H1 (cell line): ENCODE measurements around the gene STK32C. TPM values are rescaled to one million over a fixed set of nuclear protein-coding genes. Genes with fewer than 3 reads are reported as not detected.

Source experiments
- CTCF ChIA-PET: fragments of 300-600 bp; sonication (Branson Sonifier 250); formaldehyde crosslinking; loops from one replicate; lab custom pipeline; 2021; ENCODE audit not compliant: partially characterized antibody; lab: Charles Lee
- POLR2A ChIA-PET: fragments of 300-600 bp; sonication (Branson Sonifier 250); formaldehyde crosslinking; loops from one replicate; lab custom pipeline; 2021; ENCODE audit warnings: inconsistent platforms; ENCODE audit not compliant: partially characterized antibody; lab: Charles Lee
- DNase-seq, 2 experiments: peaks; one replicate each; pipeline versions ENCODE4 v3.0.0 to v3.0.0-alpha.2; 2010 to 2022; ENCODE audit warnings: low spot score in 2 of 2, low read depth in 1 of 2, mixed read lengths in 1 of 2
- FAIRE-seq: peaks from 2 replicates; lab custom pipeline; 2011; peaks lifted over from hg19 to GRCh38; lab: Jason Lieb, UNC
- H2AFZ ChIP-seq: 2 replicates; pipeline ENCODE4 v1.8.1; 2012; ENCODE audit warnings: low read length, inconsistent platforms
- H2AK5ac ChIP-seq: 2 replicates; pipeline ENCODE4 v1.6.1; 2013; ENCODE audit warnings: low read depth, low read length
- H2BK120ac ChIP-seq: replicated peaks from 2 replicates; pipeline ENCODE3; 2013; ENCODE audit warnings: low read depth, low read length, inconsistent platforms
- H2BK12ac ChIP-seq: 2 replicates; pipeline ENCODE4 v1.6.1; 2013; ENCODE audit warnings: low read depth, low read length
- H2BK15ac ChIP-seq: 2 replicates; pipeline ENCODE4 v1.6.1; 2013; ENCODE audit warnings: low read length
- H2BK20ac ChIP-seq: 2 replicates; pipeline ENCODE4 v1.6.1; 2013; ENCODE audit warnings: low read length
- H2BK5ac ChIP-seq: 2 replicates; pipeline ENCODE4 v1.6.1; 2013; ENCODE audit warnings: low read depth, low read length
- H3K14ac ChIP-seq: 2 replicates; pipeline ENCODE4 v1.6.1; 2013; ENCODE audit warnings: inconsistent platforms; ENCODE audit not compliant: insufficient read length
- H3K18ac ChIP-seq: 2 replicates; pipeline ENCODE4 v1.6.1; 2013; ENCODE audit warnings: low read length; ENCODE audit errors: extremely low read depth
- H3K23ac ChIP-seq: 2 replicates; pipeline ENCODE4 v1.6.1; 2013; ENCODE audit warnings: inconsistent platforms; ENCODE audit not compliant: insufficient read length
- H3K23me2 ChIP-seq: 2 replicates; pipeline ENCODE4 v1.6.1; 2013; ENCODE audit warnings: low read depth, low read length
- H3K27ac ChIP-seq: 2 replicates; pipeline ENCODE4 v1.6.1; 2011; ENCODE audit warnings: low read depth, low read length, inconsistent platforms
- H3K27me3 ChIP-seq, 4 experiments: replicated peaks in 1 of 4; 1 replicate in 1 of 4; 2 replicates in 3 of 4; pipeline versions ENCODE4 v1.6.1 to v1.8.1; 2011 to 2013; ENCODE audit warnings: low read length in 3 of 4, mild to moderate bottlenecking in 3 of 4, inconsistent platforms in 2 of 4, mixed read lengths in 2 of 4, moderate library complexity in 1 of 4; ENCODE audit not compliant: control insufficient read depth in 3 of 4, insufficient read depth in 3 of 4; ENCODE audit errors: extremely low read depth in 1 of 4
- H3K36me3 ChIP-seq, 4 experiments: 2 replicates each; pipeline versions ENCODE4 v1.6.1 to v1.8.1; 2011 to 2013; ENCODE audit warnings: mild to moderate bottlenecking in 4 of 4, low read length in 3 of 4, moderate library complexity in 2 of 4, control low read depth in 1 of 4, inconsistent platforms in 1 of 4; ENCODE audit not compliant: insufficient read depth in 4 of 4, control insufficient read depth in 2 of 4
- H3K4ac ChIP-seq: replicated peaks from 2 replicates; pipeline ENCODE3; 2013; ENCODE audit warnings: low read length, low read depth, mixed read lengths, inconsistent platforms; ENCODE audit not compliant: insufficient read length
- H3K4me1 ChIP-seq, 4 experiments: replicated peaks in 1 of 4; 1 replicate in 1 of 4; 2 replicates in 3 of 4; pipeline versions ENCODE4 v1.6.1 to v1.8.1; 2011 to 2013; ENCODE audit warnings: low read length in 3 of 4, inconsistent platforms in 2 of 4, mixed read lengths in 1 of 4; ENCODE audit not compliant: insufficient read depth in 4 of 4, control insufficient read depth in 3 of 4
- H3K4me2 ChIP-seq, 2 experiments: 2 replicates each; pipeline versions ENCODE4 v1.6.1 to v1.8.1; 2011 to 2013; ENCODE audit warnings: low read depth in 2 of 2, low read length in 2 of 2, control low read depth in 1 of 2, inconsistent platforms in 1 of 2, mild to moderate bottlenecking in 1 of 2; ENCODE audit not compliant: insufficient read depth in 1 of 2
- H3K4me3 ChIP-seq, 4 experiments: fragments of 200-600, 300-600 bp in 1 of 4; sonication (generic), shearing (Covaris generic), sonication (Bioruptor Twin) in 1 of 4; 2 replicates each; pipeline versions ENCODE4 v1.5.1 to v1.8.1; 2011 to 2016; ENCODE audit warnings: low read length in 4 of 4, low read depth in 3 of 4, control low read depth in 2 of 4, inconsistent platforms in 2 of 4, mild to moderate bottlenecking in 2 of 4, mixed read lengths in 1 of 4, moderate library complexity in 1 of 4; ENCODE audit not compliant: insufficient read depth in 2 of 4; ENCODE audit errors: extremely low read depth in 1 of 4
- H3K56ac ChIP-seq: replicated peaks from 2 replicates; pipeline ENCODE3; 2013; ENCODE audit warnings: low read depth, mild to moderate bottlenecking, mixed read lengths, low read length, inconsistent platforms; ENCODE audit not compliant: insufficient read length
- H3K79me1 ChIP-seq: 2 replicates; pipeline ENCODE4 v1.6.1; 2013; ENCODE audit warnings: low read depth, low read length, control low read depth
- H3K79me2 ChIP-seq, 2 experiments: 2 replicates each; pipeline versions ENCODE4 v1.6.1 to v1.8.1; 2012 to 2013; ENCODE audit warnings: low read length in 2 of 2, mild to moderate bottlenecking in 2 of 2, inconsistent platforms in 1 of 2; ENCODE audit not compliant: insufficient read depth in 2 of 2, control insufficient read depth in 1 of 2
- H3K9ac ChIP-seq, 4 experiments: replicated peaks in 1 of 4; 1 replicate in 1 of 4; 2 replicates in 3 of 4; pipeline versions ENCODE4 v1.6.1 to v1.8.1; 2011 to 2013; ENCODE audit warnings: low read depth in 3 of 4, low read length in 3 of 4, control low read depth in 2 of 4, mild to moderate bottlenecking in 2 of 4, moderate library complexity in 2 of 4, inconsistent platforms in 1 of 4; ENCODE audit errors: extremely low read depth in 1 of 4
- H3K9me3 ChIP-seq, 2 experiments: 2 replicates each; pipeline versions ENCODE4 v1.6.1 to v1.8.1; 2012 to 2013; ENCODE audit warnings: mild to moderate bottlenecking in 2 of 2, moderate library complexity in 2 of 2, control low read depth in 1 of 2, inconsistent platforms in 1 of 2, low read depth in 1 of 2, low read length in 1 of 2, mixed read lengths in 1 of 2; ENCODE audit not compliant: insufficient read depth in 2 of 2
- H4K20me1 ChIP-seq, 2 experiments: replicated peaks in 1 of 2; 2 replicates each; pipeline versions ENCODE3 to v1.8.1; 2011 to 2013; ENCODE audit warnings: inconsistent platforms in 2 of 2, low read length in 2 of 2, mild to moderate bottlenecking in 1 of 2; ENCODE audit not compliant: insufficient read depth in 2 of 2, control insufficient read depth in 1 of 2
- H4K5ac ChIP-seq: 2 replicates; pipeline ENCODE4 v1.6.1; 2013; ENCODE audit warnings: low read length, low read depth, mixed read lengths, inconsistent platforms; ENCODE audit not compliant: insufficient read length
- H4K8ac ChIP-seq: 2 replicates; pipeline ENCODE4 v1.8.0; 2013; ENCODE audit warnings: mild to moderate bottlenecking, moderate library complexity, low read length, inconsistent platforms; ENCODE audit not compliant: insufficient read depth; ENCODE audit errors: extremely low read depth
- H4K91ac ChIP-seq: replicated peaks from 2 replicates; pipeline ENCODE3; 2013; ENCODE audit warnings: low read length, mixed read lengths, inconsistent platforms; ENCODE audit not compliant: insufficient read length
- PHF8 ChIP-seq: fragments of 200-600 bp; sonication (generic); conservative IDR thresholded peaks from 2 replicates; pipeline ENCODE4 v1.7.1; 2012; ENCODE audit warnings: low read depth, mild to moderate bottlenecking, inconsistent platforms, low read length, moderate library complexity
- WGBS, 2 experiments: shearing (Covaris generic) in 1 of 2; methylation state at CpG; one replicate each; pipeline versions ENCODE4 v1.1.6 to v1.1.7; 2013 to 2015; ENCODE audit warnings: low lambda C conversion rate in 2 of 2, mixed read lengths in 2 of 2, inconsistent platforms in 1 of 2, low coverage in 1 of 2, missing lambda C conversion rate in 1 of 2; ENCODE audit not compliant: insufficient replicate concordance in 2 of 2, insufficient coverage in 1 of 2, insufficient read length in 1 of 2; ENCODE audit errors: extremely low coverage in 1 of 2, missing lambda C conversion rate in 1 of 2; 5-methylcytosine and 5-hydroxymethylcytosine counted together
- polyA plus RNA-seq, 7 experiments: library from polyadenylated mRNA; depleted of rRNA in 3 of 7; stranded (reverse) in 5 of 7; unstranded in 2 of 7; fragments of >200 nt in 5 of 7; fragments of 200-250 nt in 2 of 7; gene quantifications; 1 replicate in 5 of 7; 2 replicates in 1 of 7; 4 replicates in 1 of 7; pipeline versions ENCODE4 v1.2.1 to v1.2.3, GENCODE V29; 2011 to 2013; ENCODE audit warnings: missing spikeins in 2 of 7, mixed read lengths in 2 of 7
- total RNA-seq: library from RNA; stranded (reverse); fragmentation: NEBNext Ultra II Directional; extraction: Animal tissue kit (Norgen Biotek cat#: 25700); gene quantifications from 2 replicates; pipeline ENCODE4 v1.2.1, GENCODE V29; 2021

STK32C gene
- total and polyA plus RNA-seq, 2 of the 8 experiments (the other 6 are each of a cell fraction or from before 2014, with no cell fraction given), result 10.6 to 15.6 TPM

GRCh38 chr10:132175408-132175807 lies 132.3 kb downstream of the STK32C start:
- H3K4ac ChIP-seq, result no peak overlapping the region
- H4K8ac ChIP-seq, result no peak overlapping the region
- H3K79me1 ChIP-seq, result peaks cover 4% of the 10 kb centered on the region
- H3K23me2 ChIP-seq, result peaks cover 3% of the 10 kb centered on the region; the same call in 1 of the 2 replicates
- no peak overlapping the region for H2BK20ac ChIP-seq
- DNase-seq, result no peak
- no peaks in the 10 kb centered on the region; a peak in 1 of 4 replicates for H3K9me3 ChIP-seq
- H2AFZ ChIP-seq, result no peak overlapping the region
- no peak overlapping the region for H4K91ac ChIP-seq
- H4K20me1 ChIP-seq, result peaks cover 0 to 2% of the 10 kb centered on the region in 2 experiments
- H3K79me2 ChIP-seq, result no peaks in the 10 kb centered on the region
- CTCF ChIA-PET, result interaction anchor here (0.7 to 1.3 kb wide), 4 partner anchors 13 to 45 kb away, joined by 3 read pairs; no protein-coding TSS in a partner anchor
- POLR2A ChIA-PET, result interaction anchor here (0.9 to 1.2 kb wide), 2 partner anchors 8 to 11 kb away, joined by 3 to 4 read pairs; no protein-coding TSS in a partner anchor
- FAIRE-seq, result no peak
- H2BK120ac ChIP-seq, result no peak overlapping the region
- no peak overlapping the region for H2BK15ac ChIP-seq
- peaks cover 0 to 5% (median 1%) of the 10 kb centered on the region in 4 experiments; a peak in 4 of 7 replicates for H3K27me3 ChIP-seq
- H2BK12ac ChIP-seq, result no peak overlapping the region
- TF ChIP-seq PHF8, result no peak
- no peak overlapping the region for H3K23ac ChIP-seq
- no peak overlapping the region for H3K56ac ChIP-seq
- no peak overlapping the region for H3K14ac ChIP-seq
- no peak overlapping the region for H3K27ac ChIP-seq
- peaks cover 0 to 9% (median 7%) of the 10 kb centered on the region in 4 experiments; a peak in 6 of 7 replicates for H3K4me1 ChIP-seq
- H4K5ac ChIP-seq, result no peak overlapping the region
- no peak overlapping the region; a peak in 1 of 8 replicates for H3K4me3 ChIP-seq
- 84% methylated on average over 6 of the region's 6 CpGs; no CpG with 5 or more reads in 1 of the 2 experiments for WGBS, 2 experiments
- H3K4me2 ChIP-seq, result no peak overlapping the region; a peak in 2 of 4 replicates
- no peak overlapping the region for H2AK5ac ChIP-seq
- no peaks in the 10 kb centered on the region for H3K36me3 ChIP-seq
- no peak overlapping the region for H3K9ac ChIP-seq
- H3K18ac ChIP-seq, result no peak overlapping the region
- H2BK5ac ChIP-seq, result no peak overlapping the region
